ENCODE data around the gene VWA7.

The VWA7 gene

GRCh38 chr6:31781244-31782125 is 4.4 kb upstream of the VWA7 start:
- TF ChIP-seq GATA3 (IDR thresholded peaks at IDR 0.05; ENCODE audit: low read depth, low read length) (no peak), GATA2 (IDR thresholded peaks at IDR 0.05; ENCODE audit: low read depth, low read length) (no peak)

DNA sequence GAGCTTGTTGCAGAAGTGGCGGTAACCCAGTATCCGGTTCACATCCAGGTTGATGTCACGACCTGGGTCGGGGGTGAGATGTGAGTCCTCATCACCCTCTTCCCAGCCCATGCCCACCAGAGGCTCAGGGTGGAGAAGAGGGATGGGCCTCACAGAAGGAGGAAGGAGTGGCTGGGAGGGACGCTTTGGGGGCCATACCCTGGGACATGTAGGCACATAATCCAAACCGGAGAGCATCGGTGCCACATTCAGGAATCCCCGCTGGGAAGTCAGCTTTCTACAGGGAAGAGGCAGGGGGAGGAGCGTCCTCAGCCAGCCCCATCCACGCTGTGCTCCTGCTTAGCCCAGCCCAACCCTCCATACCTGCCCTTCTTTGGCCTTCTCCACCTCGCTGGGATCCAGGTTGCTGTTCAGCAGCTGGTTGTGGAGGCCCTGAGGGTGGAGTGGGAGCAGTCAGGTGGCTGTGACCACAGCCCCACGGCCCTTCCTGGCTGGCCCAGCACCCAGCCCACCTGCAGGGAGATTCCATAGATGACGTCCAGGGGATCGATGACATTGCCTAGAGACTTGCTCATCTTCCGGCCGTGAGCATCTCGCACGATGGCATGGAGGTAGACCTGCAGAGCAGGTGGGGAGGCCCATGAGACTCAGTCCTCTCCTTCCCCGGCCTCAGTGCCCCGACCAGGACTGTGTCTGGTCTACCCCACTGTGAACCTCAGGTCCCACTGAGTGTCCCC is 3.5 kb upstream of the VWA7 start:
- TF ChIP-seq GATA3 (IDR thresholded peaks at IDR 0.05; ENCODE audit: low read depth, low read length) (no peak), GATA2 (IDR thresholded peaks at IDR 0.05; ENCODE audit: low read depth, low read length) (no peak)

GRCh38 chr6:31779908-31780307 is 2.8 kb upstream of the VWA7 start:
- TF ChIP-seq GATA3 (IDR thresholded peaks at IDR 0.05; ENCODE audit: low read depth, low read length): no peak
- TF ChIP-seq GATA2 (IDR thresholded peaks at IDR 0.05; ENCODE audit: low read depth, low read length): no peak

DNA sequence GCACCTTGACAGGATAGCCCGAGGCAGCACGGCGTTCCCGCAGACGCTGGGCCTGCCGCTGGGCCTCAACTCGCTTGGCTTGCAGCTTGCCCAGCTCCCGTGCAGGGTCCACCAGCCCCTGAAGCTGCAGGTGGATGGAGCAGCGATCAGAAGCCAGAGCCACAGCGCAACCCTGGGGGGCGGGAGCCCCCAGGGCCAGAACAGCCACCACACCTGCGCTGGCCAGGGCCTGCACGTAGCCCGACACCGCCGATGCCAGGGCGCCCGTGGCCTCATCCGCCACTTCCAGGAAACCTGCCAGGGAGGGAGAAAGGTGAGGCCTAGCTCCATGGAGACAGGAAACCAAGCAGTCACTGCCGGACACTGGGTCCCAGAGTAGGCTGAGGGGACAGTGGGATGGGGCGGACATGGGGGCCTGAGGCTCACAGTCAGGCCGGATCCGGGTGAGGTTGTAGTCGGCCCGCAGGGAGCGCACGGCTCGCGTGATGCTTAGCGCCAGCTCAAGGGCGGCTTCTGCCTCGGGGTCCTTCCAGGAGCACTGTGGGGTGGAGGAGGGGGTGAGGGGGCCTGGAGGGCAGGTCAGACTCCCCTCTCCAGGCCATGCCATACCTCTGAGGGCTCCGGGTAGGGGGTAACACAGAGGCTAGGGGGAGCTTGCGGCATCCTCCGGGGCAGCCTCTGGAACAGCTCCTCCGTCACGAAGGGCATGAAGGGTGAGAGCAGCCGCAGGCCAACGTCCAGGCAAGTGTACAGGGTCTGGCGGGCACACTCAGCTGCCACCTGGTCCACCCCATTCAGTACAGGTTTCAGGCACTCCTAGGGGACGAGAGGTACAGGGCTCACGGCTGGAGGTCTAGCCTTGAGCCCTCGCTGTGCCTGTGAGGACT is 2.1 kb upstream of the VWA7 start:
- TF ChIP-seq GATA3 (IDR thresholded peaks at IDR 0.05; ENCODE audit: low read depth, low read length) (no peak), GATA2 (IDR thresholded peaks at IDR 0.05; ENCODE audit: low read depth, low read length) (no peak)

GRCh38 chr6:31778193-31778592 is 1.1 kb upstream of the VWA7 start:
- no peak for TF ChIP-seq GATA2 (IDR thresholded peaks at IDR 0.05; ENCODE audit: low read depth, low read length)
- TF ChIP-seq GATA3 (IDR thresholded peaks at IDR 0.05; ENCODE audit: low read depth, low read length): no peak

- no peak for TF ChIP-seq GATA2 (IDR thresholded peaks at IDR 0.05; ENCODE audit: low read depth, low read length)
- no peak for TF ChIP-seq GATA3 (IDR thresholded peaks at IDR 0.05; ENCODE audit: low read depth, low read length)
Observed at GRCh38 chr6:31777667-31778050, 531 bp upstream of the VWA7 start.

DNA sequence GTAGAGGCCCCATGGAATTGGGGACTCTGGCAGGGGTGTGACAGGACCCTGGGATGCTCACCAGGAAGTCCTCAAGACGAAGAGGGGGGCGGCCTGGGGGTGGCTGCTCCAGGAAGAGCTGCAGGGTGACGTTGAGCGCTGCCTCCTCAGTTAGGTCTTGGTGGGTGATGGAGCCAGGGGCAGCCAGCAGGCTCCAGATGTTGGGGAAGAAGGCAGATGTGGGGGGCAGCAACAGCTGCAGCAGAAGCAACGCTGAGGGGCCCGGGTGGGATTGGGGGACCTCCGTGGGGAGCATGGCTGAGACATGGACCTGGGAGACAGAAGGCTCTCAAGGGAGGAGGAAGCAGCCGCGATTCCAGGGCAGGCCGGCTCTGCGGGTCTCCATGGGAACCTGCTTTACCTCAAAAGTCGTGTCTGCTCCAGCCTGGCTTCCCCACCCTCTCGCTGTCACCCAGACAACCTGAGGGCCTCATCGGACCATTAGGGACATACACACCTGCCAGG is 591 bp downstream of the VWA7 start:
- TF ChIP-seq GATA3 (IDR thresholded peaks at IDR 0.05; ENCODE audit: low read depth, low read length): no peak
- TF ChIP-seq GATA2 (IDR thresholded peaks at IDR 0.05; ENCODE audit: low read depth, low read length): no peak

DNA sequence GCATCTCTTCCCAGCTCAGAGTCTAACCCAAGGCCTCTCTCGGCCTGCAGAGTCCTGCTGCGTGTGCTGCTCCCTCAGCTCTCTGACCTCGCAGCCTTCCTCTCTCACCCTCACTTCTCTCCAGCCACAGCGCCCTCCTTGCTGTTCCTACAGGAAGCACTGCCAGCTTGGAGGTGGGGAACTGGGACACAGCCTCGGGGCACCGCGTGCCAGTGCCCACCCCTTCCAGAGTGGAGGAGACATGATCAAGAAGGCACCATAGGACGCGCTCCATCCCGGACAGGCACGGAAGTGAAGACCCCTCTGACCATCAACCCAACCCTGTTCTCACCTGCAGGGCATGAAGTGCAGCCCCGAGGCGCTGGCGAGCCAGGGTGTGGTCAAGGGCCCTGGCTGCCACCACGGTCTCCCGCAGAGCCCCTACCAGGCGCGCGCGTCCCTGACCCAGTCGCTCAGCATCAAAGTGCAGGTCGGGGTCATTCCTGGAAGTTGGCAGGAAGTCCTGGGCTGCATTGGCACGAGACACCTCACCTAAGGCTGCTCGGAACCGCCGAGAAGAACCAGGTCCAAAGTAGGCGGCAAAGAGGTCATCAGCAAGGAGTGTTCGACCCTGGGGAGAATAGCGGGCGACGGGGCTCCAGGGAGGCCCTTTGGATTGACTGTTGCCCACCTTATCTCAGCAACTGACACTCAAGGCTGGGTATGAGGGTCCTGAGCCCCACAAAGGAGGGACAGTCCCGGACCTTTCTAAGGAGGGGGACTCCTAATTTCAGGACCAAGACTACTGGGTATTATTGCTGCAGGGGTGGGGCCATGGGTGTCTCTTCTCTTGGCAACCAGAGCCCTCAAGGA is 1.3 kb downstream of the VWA7 start:
- no peak for TF ChIP-seq GATA2 (IDR thresholded peaks at IDR 0.05; ENCODE audit: low read depth, low read length)
- TF ChIP-seq GATA3 (IDR thresholded peaks at IDR 0.05; ENCODE audit: low read depth, low read length): no peak

DNA sequence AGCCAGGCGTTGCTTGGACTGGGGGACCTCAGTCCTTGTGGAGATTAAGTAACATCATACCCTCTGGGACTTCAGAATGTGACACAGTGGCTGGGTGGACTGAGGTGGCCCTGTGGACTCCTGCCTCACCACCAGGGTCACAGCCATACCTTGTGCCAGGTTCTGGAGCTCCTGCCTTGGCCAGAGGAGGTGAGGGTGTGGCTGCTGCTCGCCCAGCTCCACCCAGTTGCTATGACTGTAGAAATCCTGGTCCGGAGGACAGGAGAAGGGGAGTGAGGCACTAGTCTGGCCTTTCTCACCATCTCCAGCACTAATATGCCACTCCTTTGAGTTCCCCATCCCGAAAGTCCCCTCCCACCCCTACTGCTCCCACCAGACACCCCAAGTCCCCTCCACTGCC is 1.9 kb downstream of the VWA7 start:
- TF ChIP-seq GATA2 (IDR thresholded peaks at IDR 0.05; ENCODE audit: low read depth, low read length) (no peak), GATA3 (IDR thresholded peaks at IDR 0.05; ENCODE audit: low read depth, low read length) (no peak)

GRCh38 chr6:31771992-31772358 is 5.2 kb downstream of the VWA7 start:
- no peak for TF ChIP-seq GATA2 (IDR thresholded peaks at IDR 0.05; ENCODE audit: low read depth, low read length)
- TF ChIP-seq GATA3 (IDR thresholded peaks at IDR 0.05; ENCODE audit: low read depth, low read length): no peak

- TF ChIP-seq GATA3 (IDR thresholded peaks at IDR 0.05; ENCODE audit: low read depth, low read length) (no peak), GATA2 (IDR thresholded peaks at IDR 0.05; ENCODE audit: low read depth, low read length) (no peak)
Observed at GRCh38 chr6:31770860-31771259, 6.3 kb downstream of the VWA7 start.

GRCh38 chr6:31769684-31770371 is 7.3 kb downstream of the VWA7 start:
- TF ChIP-seq GATA3 (IDR thresholded peaks at IDR 0.05; ENCODE audit: low read depth, low read length): no peak
- no peak for TF ChIP-seq GATA2 (IDR thresholded peaks at IDR 0.05; ENCODE audit: low read depth, low read length)

Measured in SH-SY5Y (cell line).